K562 (cell line): Measurements from ENCODE around the gene LIX1. TPM values are rescaled to one million over a fixed set of nuclear protein-coding genes. Genes with fewer than 3 reads are reported as not detected.

Experiments
- ATAC-seq: fragments of 200-7000 bp; cut with Tn5 transposase; 3 replicates; pipeline ENCODE4 v1.9.1; 2020; ENCODE audit warnings: moderate library complexity
- BruUV-seq: library from RNA; stranded (reverse); fragments of 400-500 nt; replicated peaks from 2 replicates; lab custom pipeline; 2021; lab: Mats Ljungman, UMichigan
- CTCF ChIA-PET: fragments of 300-600 bp; formaldehyde crosslinking; extraction: SDS; loops from one replicate; lab custom pipeline; 2021; ENCODE audit warnings: low intra/inter-chr PET ratio; lab: Yijun Ruan, JAX
- POLR2A ChIA-PET: fragments of 300-600, 350-650 bp; sonication (Branson Sonifier 250); formaldehyde crosslinking; extraction: SDS; loops from one replicate; lab custom pipeline; 2021; ENCODE audit warnings: antibody characterized with exemption, inconsistent platforms; lab: Yijun Ruan, JAX
- DNase-seq, 4 experiments: peaks; one replicate each; pipeline versions ENCODE4 v3.0.0 to v3.0.0-alpha.2; 2011 to 2018; ENCODE audit warnings: low spot score in 3 of 4, mixed read lengths in 3 of 4; ENCODE audit errors: extremely low read depth in 1 of 4
- FAIRE-seq: peaks from 2 replicates; lab custom pipeline; 2011; peaks lifted over from hg19 to GRCh38; lab: Jason Lieb, UNC
- H2AFZ ChIP-seq: 2 replicates; pipeline ENCODE4 v1.6.0; 2011; ENCODE audit warnings: low read depth, low read length, control low read depth, inconsistent platforms
- H3K27ac ChIP-seq: fragments of 200-600 bp; 3 replicates; pipeline ENCODE4 v1.8.0; 2011; ENCODE audit warnings: low read depth, mild to moderate bottlenecking, control low read depth, inconsistent platforms, low read length, moderate library complexity, mixed read lengths; ENCODE audit errors: extremely low read depth
- H3K27me3 ChIP-seq, 2 experiments: fragments of 300-600 bp in 1 of 2; 2 replicates in 1 of 2; 3 replicates in 1 of 2; pipeline versions ENCODE4 v1.6.0 to v1.8.0; 2011; ENCODE audit warnings: inconsistent platforms in 2 of 2, low read length in 2 of 2, mild to moderate bottlenecking in 1 of 2, mixed read lengths in 1 of 2, moderate library complexity in 1 of 2; ENCODE audit not compliant: control insufficient read depth in 2 of 2, insufficient read depth in 2 of 2
- H3K36me3 ChIP-seq: fragments of 300-600 bp; 3 replicates; pipeline ENCODE4 v1.8.0; 2011; ENCODE audit warnings: mild to moderate bottlenecking, low read length, inconsistent platforms; ENCODE audit not compliant: control insufficient read depth, insufficient read depth
- H3K4me1 ChIP-seq, 2 experiments: fragments of 200-600 bp in 1 of 2; replicated peaks in 1 of 2; 2 replicates in 1 of 2; 3 replicates in 1 of 2; pipeline versions ENCODE4 v1.5.1 to v1.8.0; 2011; ENCODE audit warnings: inconsistent platforms in 2 of 2, low read length in 2 of 2, mild to moderate bottlenecking in 1 of 2, mixed read lengths in 1 of 2, moderate library complexity in 1 of 2; ENCODE audit not compliant: control insufficient read depth in 2 of 2, insufficient read depth in 2 of 2
- H3K4me2 ChIP-seq: 2 replicates; pipeline ENCODE4 v1.6.1; 2011; ENCODE audit warnings: low read length, control low read depth, inconsistent platforms, mixed read lengths; ENCODE audit not compliant: insufficient read depth
- H3K4me3 ChIP-seq: fragments of 200-600 bp; sonication (generic), shearing (Covaris generic); 2 replicates; pipeline ENCODE4 v1.5.1; 2016; ENCODE audit warnings: control low read depth, inconsistent platforms
- H3K79me2 ChIP-seq: fragments of 200-600 bp; 3 replicates; pipeline ENCODE4 v1.8.0; 2011; ENCODE audit warnings: low read length, inconsistent platforms; ENCODE audit not compliant: control insufficient read depth, insufficient read depth
- H3K9ac ChIP-seq, 2 experiments: 2 replicates each; pipeline versions ENCODE4 v1.6.0 to v1.6.1; 2011; ENCODE audit warnings: low read depth in 2 of 2, low read length in 2 of 2, control low read depth in 1 of 2, inconsistent platforms in 1 of 2, mild to moderate bottlenecking in 1 of 2, mixed read lengths in 1 of 2; ENCODE audit not compliant: insufficient read depth in 1 of 2
- H3K9me1 ChIP-seq: one replicate; pipeline ENCODE4 v1.6.0; 2011; ENCODE audit warnings: inconsistent platforms, mild to moderate bottlenecking, low read length, moderate library complexity; ENCODE audit not compliant: control insufficient read depth, insufficient read depth
- H3K9me3 ChIP-seq: replicated peaks from 2 replicates; pipeline ENCODE4 v1.5.1; 2011; ENCODE audit warnings: low read depth, low read length, inconsistent platforms; ENCODE audit not compliant: control insufficient read depth, insufficient read depth
- H4K20me1 ChIP-seq: replicated peaks from 2 replicates; pipeline ENCODE4 v1.6.1; 2011; ENCODE audit warnings: low read length, inconsistent platforms, mixed read lengths; ENCODE audit not compliant: control insufficient read depth, insufficient read depth
- ATF6 ChIP-seq: sonication (generic); formaldehyde crosslinking; IDR thresholded peaks from 2 replicates; pipeline ENCODE4 v1.4.0; 2020; ENCODE audit warnings: mild to moderate bottlenecking, missing genetic modification reagents
- CBX2 ChIP-seq: fragments of 200-600 bp; sonication (generic); IDR thresholded peaks from one replicate; pipeline ENCODE4 v1.6.1; 2012; ENCODE audit warnings: mild to moderate bottlenecking, low read length, inconsistent platforms; ENCODE audit not compliant: insufficient read depth, poor library complexity, severe bottlenecking
- CCNT2 ChIP-seq: IDR thresholded peaks from 2 replicates; pipeline ENCODE4 v1.6.1; 2011; ENCODE audit warnings: borderline replicate concordance, low read depth, mild to moderate bottlenecking, moderate library complexity, mixed read lengths, low read length; ENCODE audit not compliant: insufficient read length; ENCODE audit errors: extremely low read depth
- KDM2B ChIP-seq: fragments of 250-450 bp; sonication (Bioruptor Pico); IDR thresholded peaks from 2 replicates; pipeline ENCODE4 v1.8.0; 2021; ENCODE audit warnings: mild to moderate bottlenecking, moderate library complexity
- MEF2A ChIP-seq: IDR thresholded peaks from 2 replicates; pipeline ENCODE4 v1.6.1; 2011; ENCODE audit warnings: low read depth, mild to moderate bottlenecking, low read length, moderate library complexity; ENCODE audit not compliant: control insufficient read depth
- POLR2A ChIP-seq: fragments of 450-650 bp; conservative IDR thresholded peaks from 2 replicates; pipeline ENCODE4 v1.6.1; 2016
- SMAD4 ChIP-seq: fragments of 250-450 bp; sonication (Bioruptor Pico); conservative IDR thresholded peaks from 2 replicates; pipeline ENCODE4 v1.8.0; 2021; ENCODE audit warnings: inconsistent platforms, mild to moderate bottlenecking, moderate library complexity
- SREBF1 ChIP-seq: fragments of 150-350 bp; IDR thresholded peaks from 2 replicates; pipeline ENCODE4 v1.6.1; 2014; ENCODE audit warnings: antibody characterized with exemption, low read depth, low read length, borderline replicate concordance
- SREBF2 ChIP-seq: sonication (generic); formaldehyde crosslinking; IDR thresholded peaks from 2 replicates; pipeline ENCODE4 v1.4.0; 2020; ENCODE audit warnings: mild to moderate bottlenecking, missing genetic modification reagents
- TAF9B ChIP-seq: fragments of 450-650 bp; IDR thresholded peaks from 2 replicates; pipeline ENCODE4 v1.6.1; 2018; ENCODE audit warnings: mild to moderate bottlenecking; ENCODE audit not compliant: partially characterized antibody
- USF1 ChIP-seq: sonication (generic); formaldehyde crosslinking; IDR thresholded peaks from 2 replicates; pipeline ENCODE4 v1.9.0; 2022; ENCODE audit warnings: mild to moderate bottlenecking, missing genetic modification reagents
- ZBTB26 ChIP-seq: fragments of 450-650 bp; formaldehyde crosslinking; IDR thresholded peaks from 2 replicates; pipeline ENCODE4 v1.4.0; 2022; ENCODE audit warnings: missing genetic modification characterization
- WGBS: fragments of 100-300 bp; shearing (Covaris generic); methylation state at CpG from one replicate; pipeline ENCODE4 v1.1.6; 2016; ENCODE audit warnings: low coverage, mixed read lengths; ENCODE audit not compliant: insufficient coverage; ENCODE audit errors: missing lambda C conversion rate; 5-methylcytosine and 5-hydroxymethylcytosine counted together
- in situ Hi-C: fragments of 300-500 bp; cut with MboI; formaldehyde crosslinking; loops from 4 replicates; pipeline ENCODE4 v1.15.0; 2018; ENCODE audit warnings: inconsistent platforms, mixed read lengths
- intact Hi-C: fragments of 100-400 bp; cut with micrococcal nuclease; formaldehyde crosslinking; loops from 2 replicates; pipeline ENCODE4 v1.14.2; 2022
- polyA plus RNA-seq, 8 experiments: library from polyadenylated mRNA; depleted of rRNA in 4 of 8; stranded (reverse) in 5 of 8; unstranded in 3 of 8; fragments of >200 nt; fragmentation: Nextera tagmentation in 2 of 8; fragmentation: Illumina TruSeq in 1 of 8; extraction: Ambion mirVana in 2 of 8; extraction: Trizol in 1 of 8; gene quantifications; 2 replicates each; pipeline versions ENCODE4 v1.2.1 to v1.2.3, GENCODE V29; 2011 to 2014; ENCODE audit warnings: inconsistent platforms in 1 of 8, missing spikeins in 1 of 8
- total RNA-seq, 7 experiments: library from RNA; depleted of rRNA in 6 of 7; stranded (reverse); fragments of >200 nt in 6 of 7; fragmentation: Illumina TruSeq in 2 of 7; extraction: Trizol in 2 of 7; gene quantifications; 2 replicates each; pipeline versions ENCODE4 v1.2.1 to v1.2.3, GENCODE V29; 2011 to 2021; ENCODE audit warnings: low replicate concordance in 1 of 7

The LIX1 gene
- total and polyA plus RNA-seq, 9 of the 15 experiments (the other 6 are each of a cell fraction or from before 2014, with no cell fraction given) = 0.01 to 0.18 TPM; not detected in 7

- intact Hi-C loops = no loop called here
These were observed 47.1 kb downstream of the LIX1 start for GRCh38 chr5:97095318-97095732.

More at GRCh38 chr5:97095318-97095732, 47.1 kb downstream of the LIX1 start:
- WGBS = 86% methylated on average over 1 of the region's 1 CpG
- no peaks in the 10 kb centered on the region for H3K9me3 ChIP-seq
- H3K9me1 ChIP-seq = no peaks in the 10 kb centered on the region
- ATAC-seq = no peak
- POLR2A ChIA-PET = interaction anchor here (0.6 to 1.0 kb wide), 2 partner anchors 15 to 62 kb away, joined by 3 to 4 read pairs; no protein-coding TSS in a partner anchor
- CTCF ChIA-PET = no interaction called here
- H3K4me1 ChIP-seq = peaks cover 0 to 20% of the 10 kb centered on the region in 2 experiments; a peak in 3 of 5 replicates
- H3K4me2 ChIP-seq = no peak overlapping the region
- H3K4me3 ChIP-seq = no peak overlapping the region
- no peak for FAIRE-seq
- TF ChIP-seq MEF2A (no peak), TAF9B (no peak), USF1 (CRISPR knock-in tag) (no peak), CCNT2 (no peak), ATF6 (CRISPR knock-in tag) (no peak), SREBF2 (CRISPR knock-in tag) (no peak), SMAD4 (CRISPR knock-in tag) (no peak), CBX2 (no peak), ZBTB26 (CRISPR knock-in tag) (no peak), POLR2A (no peak), SREBF1 (no peak), KDM2B (CRISPR knock-in tag) (no peak)
- no peak for DNase-seq
- peaks cover 23% of the 10 kb centered on the region for H3K79me2 ChIP-seq
- H3K27me3 ChIP-seq = no peaks in the 10 kb centered on the region
- no TSS peak for BruUV-seq
- no peaks in the 10 kb centered on the region for H3K36me3 ChIP-seq
- no peak overlapping the region for H3K9ac ChIP-seq
- in situ Hi-C loops = no loop called here
- H3K27ac ChIP-seq = no peak overlapping the region
- H2AFZ ChIP-seq = no peak overlapping the region
- no peaks in the 10 kb centered on the region for H4K20me1 ChIP-seq
